ENCODE results near the gene CLIC1.

Gene CLIC1

DNA sequence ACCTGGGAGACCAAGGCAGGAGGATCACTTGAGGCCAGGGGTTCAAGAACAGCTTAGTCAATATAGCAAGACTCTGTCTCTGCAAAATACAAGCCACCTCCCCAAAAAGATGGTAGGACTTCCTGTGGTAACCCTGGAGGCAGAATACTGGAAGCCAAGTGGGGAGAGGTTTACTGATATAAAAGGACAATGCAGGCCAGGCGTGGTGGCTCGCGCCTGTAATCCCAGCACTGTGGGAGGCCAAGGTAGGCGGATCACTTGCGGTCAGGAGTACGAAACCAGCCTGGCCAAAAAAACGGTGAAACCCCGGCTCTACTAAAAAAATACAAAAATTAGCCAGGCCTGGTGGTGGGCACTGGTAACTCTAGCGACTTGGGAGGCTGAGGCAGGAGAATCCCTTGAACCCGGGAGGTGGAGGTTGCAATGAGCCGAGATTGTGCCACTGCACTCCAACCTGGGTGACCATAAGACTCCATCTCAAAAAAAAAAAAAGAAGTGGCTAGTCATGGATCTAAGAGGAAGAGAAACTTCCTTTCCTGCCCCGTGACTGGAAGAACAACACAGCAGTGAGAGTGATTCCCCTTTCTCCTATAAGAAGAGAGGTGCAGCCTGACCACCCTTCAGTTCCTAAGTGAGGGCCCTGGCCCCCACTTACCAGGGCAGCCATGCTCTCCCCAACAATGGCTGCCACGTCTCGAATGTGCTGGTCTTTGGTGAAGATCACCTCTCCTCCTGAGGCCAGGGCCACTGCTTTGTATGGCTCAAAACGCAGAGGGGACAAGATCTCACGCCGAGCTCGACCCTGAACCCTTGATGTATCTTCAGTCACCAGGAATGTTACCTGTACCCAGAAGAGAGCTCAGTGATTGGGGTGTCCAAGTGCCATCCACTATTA is 32.3 kb upstream of the CLIC1 start:
- DNase-seq, result no peak

DNA sequence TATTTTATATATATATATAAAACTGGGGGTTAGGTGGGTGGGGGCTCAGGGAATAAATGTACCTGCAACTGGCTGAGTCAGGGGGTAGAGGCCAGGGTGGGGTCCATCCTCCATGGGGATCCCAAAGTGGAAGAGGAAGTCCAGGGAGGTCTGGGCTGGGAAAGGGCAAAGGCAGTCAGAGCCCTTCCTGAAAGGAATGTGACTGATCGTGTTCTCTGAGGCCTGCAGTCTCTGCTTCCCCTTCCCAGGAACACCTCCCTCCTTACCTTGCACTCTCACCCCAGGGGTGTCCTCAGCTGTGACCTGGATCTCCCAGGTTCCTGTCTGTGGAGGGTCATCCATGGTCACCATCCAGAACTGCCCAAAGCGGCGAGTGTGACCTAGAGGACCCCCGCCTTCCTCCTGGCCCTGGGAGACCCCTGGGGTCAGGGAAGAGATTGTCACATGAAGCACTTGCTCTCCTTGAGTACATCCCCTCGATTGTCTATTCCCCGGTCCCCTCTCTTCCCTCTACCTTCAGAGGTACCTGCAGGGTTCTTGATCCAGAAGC is 30.8 kb upstream of the CLIC1 start:
- DNase-seq, result no peak

DNA sequence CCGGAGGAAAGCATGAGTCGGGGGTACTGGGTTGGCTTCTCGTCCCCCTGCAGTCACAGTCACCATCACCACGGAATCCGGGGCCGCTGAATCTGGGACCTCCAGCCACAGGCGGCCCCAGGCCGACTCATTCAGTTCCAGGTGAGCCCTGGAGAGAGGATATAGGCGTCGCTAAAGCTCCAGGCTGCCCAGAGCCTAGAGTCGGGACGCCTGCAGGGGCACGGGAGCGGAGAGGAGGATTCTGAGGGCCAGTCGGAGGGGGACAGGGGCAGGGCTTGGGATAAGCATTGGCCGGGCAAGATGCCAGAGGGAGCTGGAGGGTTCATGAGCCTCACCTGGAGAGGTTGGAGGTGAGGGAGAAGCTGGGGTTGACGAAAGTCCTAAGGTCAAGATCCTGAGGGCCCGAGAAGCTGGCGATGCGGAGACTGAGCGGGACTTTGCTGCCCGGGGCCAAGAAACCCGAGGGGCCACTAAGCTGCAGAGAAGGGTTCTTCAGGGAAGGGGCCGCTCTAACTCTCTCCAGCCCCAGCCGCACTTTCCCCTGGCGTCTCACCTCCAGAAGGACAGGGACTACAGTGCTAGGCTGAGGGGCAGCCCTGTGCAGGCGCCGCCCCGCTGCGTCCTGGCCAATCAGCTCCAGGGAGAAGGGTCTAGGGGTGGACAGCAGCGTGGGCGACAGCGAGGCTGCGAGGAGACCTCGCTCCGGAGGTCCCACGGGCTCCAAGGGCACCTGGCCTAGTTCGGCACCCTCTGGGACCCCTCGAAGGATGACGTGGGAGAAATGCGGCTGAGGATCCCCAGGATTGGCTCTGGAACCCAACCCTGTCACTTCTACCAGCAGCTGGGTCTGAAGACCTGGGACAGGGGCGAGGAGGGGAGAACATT is 29.8 kb upstream of the CLIC1 start:
- no peak for DNase-seq

DNA sequence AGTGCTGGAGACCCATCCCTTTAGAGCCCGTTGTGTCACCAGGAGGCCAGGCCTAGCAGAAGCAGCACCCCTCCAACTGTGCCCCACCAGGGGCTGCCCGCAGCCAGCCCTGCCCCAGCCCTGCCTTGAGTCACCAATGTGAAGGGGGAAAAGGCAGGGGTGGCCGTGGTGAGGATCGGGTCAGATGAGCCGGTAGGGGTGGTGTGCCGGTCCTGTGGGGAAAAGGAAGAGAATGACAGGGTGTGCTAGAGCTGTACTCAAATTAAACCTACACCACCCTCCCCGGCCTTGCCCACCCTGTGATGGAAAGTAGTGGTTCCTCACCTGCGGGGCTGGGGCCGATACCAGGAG is 29.2 kb upstream of the CLIC1 start:
- DNase-seq, result no peak

DNA sequence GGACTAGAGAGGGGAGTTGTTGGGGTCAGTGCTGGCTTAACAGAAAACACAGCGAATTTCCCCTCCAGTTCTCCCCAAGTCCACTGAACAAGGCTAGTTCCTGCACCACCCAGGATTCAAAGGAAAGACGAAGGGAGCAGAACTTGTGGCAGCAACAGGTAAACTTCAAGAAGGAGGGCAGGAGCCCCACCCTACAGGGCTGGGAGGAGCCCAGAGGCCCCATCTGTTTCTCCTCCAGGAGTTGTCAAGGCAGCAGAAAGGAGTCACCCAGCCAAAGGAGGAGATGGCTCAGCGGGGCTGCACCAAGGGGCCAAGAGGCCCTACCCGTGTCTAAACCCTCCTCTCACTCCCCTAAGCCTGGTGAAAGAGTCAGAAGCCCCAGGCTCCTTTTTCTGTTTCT is 27.9 kb upstream of the CLIC1 start:
- no peak for DNase-seq

DNA sequence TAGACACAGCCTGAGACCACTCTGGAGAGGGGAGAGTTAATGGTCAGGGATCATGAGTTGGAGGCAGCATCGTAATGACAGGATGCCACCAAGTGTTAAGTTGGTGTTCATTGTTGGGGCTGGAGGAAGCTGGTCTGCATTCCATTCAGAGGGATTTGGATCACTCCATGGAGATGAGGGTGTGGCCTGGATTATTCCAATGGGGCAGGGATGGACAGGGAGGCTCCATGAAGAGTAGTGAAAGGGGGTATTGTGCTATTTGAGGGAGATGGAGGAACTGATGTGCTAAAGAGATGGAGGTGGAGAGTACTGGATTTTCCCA is 27.2 kb upstream of the CLIC1 start:
- no peak for DNase-seq

DNA sequence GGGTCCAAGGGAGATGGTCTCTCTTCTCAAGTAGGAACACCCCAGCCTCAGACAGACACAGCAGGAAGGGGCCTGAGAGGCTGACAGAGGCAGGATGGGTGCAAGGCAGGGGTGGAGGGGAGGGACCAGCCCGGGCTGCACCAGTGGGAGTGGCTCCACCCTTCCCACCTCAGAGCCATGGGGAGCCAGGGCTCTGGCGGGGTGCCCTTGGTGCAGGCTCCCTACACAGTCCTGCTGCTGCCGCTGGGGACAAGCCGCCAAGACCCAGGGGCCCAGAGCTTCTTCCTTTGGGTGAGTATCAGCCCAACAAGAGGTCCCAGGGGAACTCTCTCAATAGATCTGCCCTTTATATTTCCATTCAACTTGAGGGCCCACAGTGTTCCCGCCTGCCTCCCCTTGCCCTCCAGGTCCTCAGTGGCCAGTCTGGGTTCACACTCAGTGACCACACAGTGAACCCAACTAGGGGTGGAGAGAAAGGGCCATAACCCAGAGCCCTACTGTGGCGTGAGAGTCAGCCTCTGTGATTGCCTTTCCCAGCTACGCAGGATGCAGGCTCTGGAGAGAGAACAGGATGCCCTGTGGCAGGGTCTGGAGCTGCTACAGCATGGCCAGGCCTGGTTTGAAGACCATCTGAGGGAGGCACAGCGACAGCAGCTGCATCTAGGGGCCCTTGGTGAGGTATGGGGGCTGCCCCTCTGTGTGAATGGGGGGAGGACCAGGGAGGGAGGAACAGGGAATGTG is 26.7 kb upstream of the CLIC1 start:
- no peak for DNase-seq

DNA sequence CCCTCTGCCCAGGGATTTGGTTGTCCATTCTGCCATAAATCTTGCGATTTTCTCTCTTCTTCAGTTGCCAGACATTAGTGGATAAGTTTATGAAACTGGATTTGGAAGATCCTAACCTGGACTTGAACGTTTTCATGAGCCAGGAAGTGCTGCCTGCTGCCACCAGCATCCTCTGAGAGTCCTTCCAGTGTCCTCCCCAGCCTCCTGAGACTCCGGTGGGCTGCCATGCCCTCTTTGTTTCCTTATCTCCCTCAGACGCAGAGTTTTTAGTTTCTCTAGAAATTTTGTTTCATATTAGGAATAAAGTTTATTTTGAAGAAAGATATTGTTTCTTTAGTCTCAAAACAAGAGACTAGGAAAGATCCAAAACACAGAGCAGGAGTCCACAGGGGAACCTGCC is 26.0 kb upstream of the CLIC1 start, which contains the start of gene SAPCD1:
SAPCD1 (plus strand) TSS at position 301 of the 400 bp plus-strand sequence. CDS start 399 bp downstream, outside the sequence.
- no peak for DNase-seq

DNA sequence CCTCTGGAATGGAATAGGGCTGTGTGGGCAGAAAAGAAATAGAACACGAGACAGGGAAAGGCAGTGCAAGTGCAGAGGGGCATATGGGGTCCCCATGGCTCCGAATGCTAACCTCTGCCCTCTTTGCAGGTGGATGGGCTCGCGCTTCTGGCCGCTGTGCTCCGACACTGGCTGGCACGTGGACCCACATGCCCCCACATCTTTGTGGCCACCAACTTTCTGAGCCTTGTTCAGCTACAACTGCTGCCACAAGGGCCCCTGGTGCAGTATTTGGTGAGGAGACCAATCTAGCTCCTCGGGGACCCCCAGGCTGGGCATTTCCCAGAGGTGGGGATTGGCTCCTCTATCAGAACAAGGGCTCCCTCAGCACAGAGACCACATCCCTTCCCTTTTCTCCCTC is 25.0 kb upstream of the CLIC1 start:
- DNase-seq, result no peak

DNA sequence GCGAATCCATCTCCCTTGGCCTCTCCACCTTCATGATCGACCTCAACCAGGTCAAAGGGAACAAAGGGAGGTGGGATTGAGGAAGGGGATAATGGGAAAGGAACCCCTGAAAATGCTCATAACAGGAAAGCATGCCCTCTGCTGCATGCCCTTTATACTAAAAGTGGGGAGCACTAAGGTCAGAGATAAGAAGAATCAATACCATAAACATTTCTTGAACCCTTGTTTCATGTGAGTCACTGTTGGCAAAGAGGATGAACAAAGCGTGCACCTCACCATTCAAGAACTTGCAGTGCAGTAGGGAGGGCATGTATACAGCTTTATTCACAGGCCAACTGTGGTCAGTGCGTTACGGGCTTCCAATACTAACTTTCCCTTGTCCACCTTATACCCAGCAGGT is 24.5 kb upstream of the CLIC1 start:
- no peak for DNase-seq

DNA sequence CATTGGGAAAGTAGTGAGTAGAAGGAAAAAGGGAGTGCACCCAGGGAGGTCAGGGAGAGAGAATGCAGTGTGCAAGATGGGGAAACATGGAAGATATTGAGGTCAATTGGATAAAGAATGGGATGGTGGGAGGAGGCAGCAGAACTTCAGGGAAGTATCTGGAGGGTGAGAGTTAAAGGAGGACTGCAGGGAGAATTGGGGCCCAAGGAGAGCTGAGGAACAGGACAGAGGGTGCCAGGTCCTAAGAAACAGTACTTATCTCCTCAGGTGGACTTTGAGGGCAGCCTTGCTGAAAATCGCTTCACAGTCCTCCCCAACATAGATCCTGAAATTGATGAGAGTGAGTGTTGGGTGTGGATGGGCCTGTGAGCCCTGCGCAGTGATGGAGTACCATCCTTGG is 22.0 kb upstream of the CLIC1 start:
- DNase-seq, result no peak

DNA sequence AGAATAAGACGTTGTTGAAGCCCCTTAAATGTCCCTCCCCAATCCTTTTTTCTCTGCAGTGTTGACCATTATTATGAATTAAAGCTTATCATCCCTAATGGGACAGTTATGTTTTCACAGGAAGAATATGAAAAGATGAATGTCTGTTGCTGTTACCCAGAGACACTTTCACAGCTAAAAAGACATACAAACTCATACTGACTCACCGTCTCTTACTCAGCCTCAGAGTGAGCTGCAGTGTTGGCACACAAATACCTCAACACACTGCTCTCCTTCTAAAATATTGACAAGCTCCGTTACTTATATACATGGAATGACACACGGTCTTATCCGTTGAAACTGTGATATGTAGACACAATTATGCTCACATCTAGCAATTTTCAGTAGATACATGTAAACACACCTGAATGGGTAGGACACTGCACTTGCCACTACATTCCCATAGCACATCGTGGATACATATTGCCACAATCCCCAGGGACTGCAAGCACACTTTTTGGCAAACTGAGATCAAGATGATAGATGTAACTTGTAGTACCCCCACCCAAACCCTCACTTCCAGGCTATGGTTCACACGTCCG is 16.5 kb upstream of the CLIC1 start:
- DNase-seq, result no peak

DNA sequence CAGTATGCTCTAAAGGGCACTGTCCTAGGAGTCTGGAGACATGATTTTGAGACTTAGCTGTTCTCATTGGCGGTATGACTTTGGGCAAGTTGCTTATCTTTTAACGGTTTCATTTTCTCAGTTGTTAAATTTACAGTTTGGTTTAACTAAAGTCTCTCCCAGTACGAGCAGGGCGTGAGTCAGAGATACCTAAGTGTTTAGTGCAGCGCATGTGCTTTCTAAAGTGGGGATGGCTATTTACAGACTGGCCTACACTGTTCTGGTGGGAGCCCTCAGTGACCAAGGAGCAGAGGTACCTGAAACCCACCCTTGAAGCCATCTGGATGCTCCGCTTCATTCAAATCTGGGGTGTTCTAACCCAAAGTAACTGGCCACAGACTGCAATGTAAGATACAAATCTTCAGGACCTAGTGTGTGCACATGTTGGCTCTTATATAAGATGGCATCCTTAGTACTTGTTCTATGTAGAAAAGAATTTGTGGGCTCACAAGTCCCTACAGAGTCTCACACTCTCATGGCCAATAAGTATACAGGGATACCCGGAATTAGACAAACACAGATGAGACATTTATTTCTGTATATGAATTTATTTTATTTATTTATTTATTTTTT is 14.2 kb upstream of the CLIC1 start:
- no peak for DNase-seq

DNA sequence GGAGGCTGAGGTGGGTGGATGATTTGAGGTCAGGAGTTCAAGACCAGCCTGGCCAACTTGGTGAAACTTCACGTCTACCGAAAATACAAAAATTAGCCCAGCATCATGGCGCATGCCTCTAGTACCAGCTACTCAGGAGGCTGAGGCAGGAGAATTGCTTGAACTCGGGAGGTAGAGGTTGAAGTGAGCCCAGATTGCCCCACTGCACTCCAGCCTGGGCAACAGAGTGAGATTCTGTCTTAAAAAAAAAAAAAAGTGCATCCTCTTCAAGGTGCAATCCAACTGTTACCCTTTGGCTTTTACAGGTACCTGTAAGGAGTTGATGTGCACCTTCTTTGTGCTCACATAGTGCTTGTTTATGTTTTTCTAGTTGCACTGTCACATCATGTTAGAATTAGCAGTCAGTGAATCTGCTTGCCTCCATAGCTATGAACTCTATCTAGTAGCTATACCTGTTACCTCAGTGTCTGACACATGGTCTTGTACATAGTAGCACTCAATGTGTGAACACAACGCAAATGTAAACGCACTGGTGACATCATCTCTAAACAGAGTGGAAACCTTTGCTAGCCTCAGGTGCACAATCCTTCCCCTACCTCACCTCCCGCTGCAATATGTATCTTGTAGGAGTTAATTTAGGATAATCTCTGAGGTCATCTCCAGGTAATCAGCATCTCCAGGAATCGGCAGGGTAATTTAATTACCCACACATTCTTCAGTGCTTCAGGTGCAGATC is 13.1 kb upstream of the CLIC1 start:
- DNase-seq, result no peak

DNA sequence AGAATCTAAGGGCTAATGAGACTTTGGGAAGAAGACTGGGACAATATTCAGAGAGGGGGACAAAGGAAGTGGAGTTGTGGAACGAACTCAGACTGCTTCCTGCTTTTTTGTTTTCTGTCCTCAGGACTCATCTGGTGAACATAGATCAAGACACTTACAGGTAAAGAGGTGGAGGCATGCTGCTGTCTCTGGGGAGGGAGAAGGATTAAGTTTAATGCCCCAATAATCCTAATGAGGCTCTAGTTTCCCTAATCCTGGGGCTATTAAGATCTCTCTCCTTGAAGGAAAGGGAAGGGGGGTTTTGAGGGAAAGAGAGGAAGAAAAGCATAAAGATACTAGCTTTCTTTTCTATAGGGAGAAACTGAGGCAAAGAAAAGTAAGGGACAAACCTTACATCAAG is 8.1 kb upstream of the CLIC1 start:
- no peak for DNase-seq

DNA sequence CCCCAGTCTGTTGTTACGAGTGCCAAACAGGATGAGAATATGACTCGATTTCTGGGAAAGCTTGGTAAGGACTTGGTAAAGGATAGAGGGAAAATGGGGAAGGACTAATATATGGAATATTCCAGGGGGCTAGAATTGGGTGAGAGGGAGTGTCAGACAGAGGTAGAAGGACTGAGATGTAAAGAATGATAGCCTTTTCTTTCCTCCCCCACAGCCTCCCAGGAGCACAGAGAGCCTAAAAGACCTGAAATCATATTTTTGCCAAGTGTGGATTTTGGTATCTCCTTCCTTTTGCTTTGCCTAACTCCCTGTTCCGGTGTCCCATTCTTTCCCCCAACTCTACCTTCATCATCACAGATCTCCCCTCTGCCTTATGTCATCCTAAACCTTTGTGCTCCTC is 6.6 kb upstream of the CLIC1 start:
- no peak for DNase-seq

DNA sequence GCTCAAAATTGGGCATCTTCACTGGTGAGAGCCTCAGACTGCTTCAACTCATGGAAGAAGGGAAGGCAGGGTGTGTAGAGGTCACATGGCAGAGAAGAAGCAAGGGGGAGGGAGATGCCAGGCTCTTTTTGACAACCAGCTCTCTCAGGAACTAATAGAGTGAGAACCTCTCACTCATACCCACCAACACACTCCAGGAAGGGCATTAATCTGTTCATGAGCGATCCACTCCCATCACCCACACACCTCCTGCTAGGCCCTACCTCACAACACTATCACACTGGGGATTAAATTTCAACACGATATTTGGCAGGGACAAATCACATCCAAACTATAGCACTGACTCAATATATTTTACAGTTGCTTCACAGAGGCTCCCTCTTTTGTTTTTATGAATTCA is 5.5 kb upstream of the CLIC1 start:
- no peak for DNase-seq

DNA sequence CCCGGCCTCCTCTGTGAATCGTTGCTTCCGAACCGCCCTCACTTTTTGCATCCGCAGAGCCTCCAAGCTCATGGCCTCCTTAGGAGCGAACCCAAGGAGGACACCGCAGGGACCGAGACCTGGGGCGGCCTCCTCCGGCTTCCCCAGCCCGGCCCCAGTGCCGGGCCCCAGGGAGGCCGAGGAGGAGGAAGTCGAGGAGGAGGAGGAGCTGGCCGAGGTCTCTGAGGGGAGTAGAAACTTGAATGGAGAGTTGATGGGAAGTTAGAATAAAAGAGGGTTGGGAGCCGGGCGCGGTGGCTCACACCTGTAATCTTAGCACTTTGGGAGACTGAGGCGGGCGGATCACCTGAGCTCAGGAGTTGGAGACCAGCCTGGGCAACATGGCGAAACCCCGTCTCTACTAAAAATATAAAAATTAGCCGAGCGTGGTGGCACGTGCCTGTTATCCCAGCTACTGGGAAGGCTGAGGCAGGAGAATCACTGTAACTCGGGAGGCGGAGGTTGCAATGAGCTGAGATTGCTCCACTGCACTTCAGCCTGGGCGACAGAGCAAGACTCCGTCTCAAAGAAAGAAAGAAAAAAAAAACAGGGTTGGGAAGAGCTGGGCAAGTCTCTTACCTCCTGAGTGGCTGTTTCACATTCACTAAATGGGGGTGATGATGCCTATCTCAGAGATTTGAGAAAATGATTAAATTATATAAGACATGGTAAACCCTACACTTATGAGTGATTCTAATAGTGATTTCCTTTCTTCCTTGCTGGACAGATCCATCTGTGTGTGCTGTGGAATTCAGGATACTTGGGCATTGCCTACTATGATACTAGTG is 4.3 kb upstream of the CLIC1 start:
- DNase-seq, result no peak

DNA sequence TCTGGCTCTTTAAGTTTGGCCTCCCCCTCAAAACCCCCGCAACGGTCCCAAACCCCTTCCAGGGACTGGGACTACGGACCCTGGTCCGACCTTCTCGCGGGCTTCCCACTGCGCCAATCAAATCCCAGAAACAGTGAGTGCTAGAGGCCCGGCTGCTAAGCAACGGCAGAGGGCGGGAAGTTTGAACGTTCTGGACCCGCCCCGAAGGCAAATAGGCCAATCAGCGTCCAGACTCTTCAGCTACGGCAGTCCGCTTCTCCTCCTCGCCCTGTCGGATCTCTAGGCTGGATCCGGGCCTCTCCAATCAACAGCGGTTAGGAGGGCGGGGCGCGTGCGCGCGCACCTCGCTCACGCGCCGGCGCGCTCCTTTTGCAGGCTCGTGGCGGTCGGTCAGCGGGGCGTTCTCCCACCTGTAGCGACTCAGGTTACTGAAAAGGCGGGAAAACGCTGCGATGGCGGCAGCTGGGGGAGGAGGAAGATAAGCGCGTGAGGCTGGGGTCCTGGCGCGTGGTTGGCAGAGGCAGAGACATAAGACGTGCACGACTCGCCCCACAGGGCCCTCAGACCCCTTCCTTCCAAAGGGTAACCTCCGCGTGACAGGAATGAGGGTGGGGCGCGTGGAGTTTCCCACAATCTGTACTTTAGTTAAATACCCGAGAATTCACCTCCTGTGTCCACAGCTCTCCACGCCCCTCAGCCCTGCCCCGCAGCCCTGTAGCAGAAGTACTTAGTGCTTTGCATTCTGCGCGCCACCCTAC is 3.5 kb upstream of the CLIC1 start, which contains the start of gene MSH5:
MSH5 (plus strand) TSS at position 367 of the 758 bp plus-strand sequence. CDS start 462 bp downstream, outside the sequence.
- peak; percentile 98 for DNase-seq
